Lower leg skin (tissue), 3 donors: ENCODE results near the gene SMCO2.

Experiments
- POLR2A ChIP-seq, 2 donors: fragments of 450-650 bp; IDR thresholded peaks; one replicate each; pipeline ENCODE4 v1.6.1; 2016 to 2017; ENCODE audit warnings: antibody characterized with exemption in 2 of 2, mild to moderate bottlenecking in 1 of 2, moderate library complexity in 1 of 2
- TF ChIP-seq, protein P1 (sequence below), 3 donors: fragments of 450-650 bp; IDR thresholded peaks; one replicate each; pipeline ENCODE4 v1.5.1; 2016; ENCODE audit warnings: antibody characterized with exemption in 3 of 3, mild to moderate bottlenecking in 3 of 3, moderate library complexity in 2 of 3

DNA sequence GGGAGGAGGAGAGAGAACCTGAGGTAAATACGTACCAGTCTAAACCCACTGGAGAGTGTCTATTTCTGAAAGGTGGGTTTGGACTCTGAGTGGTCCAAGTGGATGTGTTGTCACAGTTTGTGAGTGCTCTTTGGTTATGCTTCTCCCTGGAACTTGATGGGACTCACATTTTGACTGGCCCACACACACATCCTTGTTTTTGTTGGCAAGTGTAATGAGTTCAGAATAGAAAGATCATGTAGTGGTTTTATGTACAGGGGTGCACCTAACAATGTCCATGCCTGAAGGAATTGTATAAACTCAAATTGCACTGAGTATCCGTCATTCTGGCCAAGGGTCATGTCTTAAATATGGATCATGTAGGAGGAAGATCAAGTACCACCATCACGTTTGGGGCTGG lies 82.3 kb downstream of the SMCO2 start:
- TF ChIP-seq, protein P1, sequence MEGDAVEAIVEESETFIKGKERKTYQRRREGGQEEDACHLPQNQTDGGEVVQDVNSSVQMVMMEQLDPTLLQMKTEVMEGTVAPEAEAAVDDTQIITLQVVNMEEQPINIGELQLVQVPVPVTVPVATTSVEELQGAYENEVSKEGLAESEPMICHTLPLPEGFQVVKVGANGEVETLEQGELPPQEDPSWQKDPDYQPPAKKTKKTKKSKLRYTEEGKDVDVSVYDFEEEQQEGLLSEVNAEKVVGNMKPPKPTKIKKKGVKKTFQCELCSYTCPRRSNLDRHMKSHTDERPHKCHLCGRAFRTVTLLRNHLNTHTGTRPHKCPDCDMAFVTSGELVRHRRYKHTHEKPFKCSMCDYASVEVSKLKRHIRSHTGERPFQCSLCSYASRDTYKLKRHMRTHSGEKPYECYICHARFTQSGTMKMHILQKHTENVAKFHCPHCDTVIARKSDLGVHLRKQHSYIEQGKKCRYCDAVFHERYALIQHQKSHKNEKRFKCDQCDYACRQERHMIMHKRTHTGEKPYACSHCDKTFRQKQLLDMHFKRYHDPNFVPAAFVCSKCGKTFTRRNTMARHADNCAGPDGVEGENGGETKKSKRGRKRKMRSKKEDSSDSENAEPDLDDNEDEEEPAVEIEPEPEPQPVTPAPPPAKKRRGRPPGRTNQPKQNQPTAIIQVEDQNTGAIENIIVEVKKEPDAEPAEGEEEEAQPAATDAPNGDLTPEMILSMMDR (IDR thresholded peaks at IDR 0.05): no peak
- no peak for TF ChIP-seq POLR2A (IDR thresholded peaks at IDR 0.05)
